K562 (cell line): Measurements from ENCODE around the gene MID1IP1. TPM values are rescaled to one million over a fixed set of nuclear protein-coding genes. Genes with fewer than 3 reads are reported as not detected.

Experiments used
- CBX2 ChIP-seq: fragments of 200-600 bp; sonication (generic); IDR thresholded peaks from one replicate; pipeline ENCODE4 v1.6.1; 2012; ENCODE audit warnings: mild to moderate bottlenecking, low read length, inconsistent platforms; ENCODE audit not compliant: insufficient read depth, poor library complexity, severe bottlenecking
- HDAC3 ChIP-seq: fragments of 450-650 bp; IDR thresholded peaks from 2 replicates; pipeline ENCODE4 v1.6.1; 2018; ENCODE audit warnings: borderline replicate concordance, mild to moderate bottlenecking, moderate library complexity; ENCODE audit not compliant: partially characterized antibody
- POLR3A ChIP-seq: IDR thresholded peaks from 2 replicates; pipeline ENCODE4 v1.6.1; 2011; ENCODE audit warnings: borderline replicate concordance, mild to moderate bottlenecking, moderate library complexity; ENCODE audit not compliant: insufficient read length, insufficient read depth; ENCODE audit errors: extremely low read depth
- THRB ChIP-seq: fragments of 450-650 bp; formaldehyde crosslinking; conservative IDR thresholded peaks from 2 replicates; pipeline ENCODE4 v1.4.0; 2022; ENCODE audit warnings: mild to moderate bottlenecking, missing genetic modification characterization
- ZBTB17 ChIP-seq: fragments of 450-650 bp; formaldehyde crosslinking; IDR thresholded peaks from 2 replicates; pipeline ENCODE4 v1.4.0; 2020; ENCODE audit warnings: mild to moderate bottlenecking
- ZC3H4 ChIP-seq: sonication (generic); formaldehyde crosslinking; IDR thresholded peaks from 2 replicates; pipeline ENCODE4 v1.9.0; 2021; ENCODE audit warnings: missing genetic modification reagents, borderline replicate concordance
- ZNF57 ChIP-seq: fragments of 450-650 bp; formaldehyde crosslinking; IDR thresholded peaks from 2 replicates; pipeline ENCODE4 v1.4.0; 2020; ENCODE audit warnings: mild to moderate bottlenecking, moderate library complexity
- ZNF655 ChIP-seq: fragments of 250-450 bp; sonication (Bioruptor Pico); IDR thresholded peaks from 2 replicates; pipeline ENCODE4 v1.5.0; 2021
- polyA plus RNA-seq, 8 experiments: library from polyadenylated mRNA; depleted of rRNA in 4 of 8; stranded (reverse) in 5 of 8; unstranded in 3 of 8; fragments of >200 nt; fragmentation: Nextera tagmentation in 2 of 8; fragmentation: Illumina TruSeq in 1 of 8; extraction: Ambion mirVana in 2 of 8; extraction: Trizol in 1 of 8; gene quantifications; 2 replicates each; pipeline versions ENCODE4 v1.2.1 to v1.2.3, GENCODE V29; 2011 to 2014; ENCODE audit warnings: inconsistent platforms in 1 of 8, missing spikeins in 1 of 8
- total RNA-seq, 7 experiments: library from RNA; depleted of rRNA in 6 of 7; stranded (reverse); fragments of >200 nt in 6 of 7; fragmentation: Illumina TruSeq in 2 of 7; extraction: Trizol in 2 of 7; gene quantifications; 2 replicates each; pipeline versions ENCODE4 v1.2.1 to v1.2.3, GENCODE V29; 2011 to 2021; ENCODE audit warnings: low replicate concordance in 1 of 7
- TF ChIP-seq, protein P1 (sequence below): fragments of 250-450 bp; sonication (Bioruptor Pico); IDR thresholded peaks from 2 replicates; pipeline ENCODE4 v1.5.0; 2021; ENCODE audit warnings: mild to moderate bottlenecking, moderate library complexity
- TF ChIP-seq, protein P2 (sequence below): fragments of 250-450 bp; sonication (Bioruptor Pico); IDR thresholded peaks from 2 replicates; pipeline ENCODE4 v1.8.0; 2022; ENCODE audit warnings: moderate library complexity, mild to moderate bottlenecking, inconsistent platforms
- TF ChIP-seq, protein P3 (sequence below): fragments of 250-450 bp; sonication (Bioruptor Pico); IDR thresholded peaks from 2 replicates; pipeline ENCODE4 v1.5.0; 2020; ENCODE audit warnings: mild to moderate bottlenecking
- TF ChIP-seq, protein P4 (sequence below): fragments of 450-650 bp; IDR thresholded peaks from 2 replicates; pipeline ENCODE4 v1.6.1; 2018; ENCODE audit not compliant: partially characterized antibody
- TF ChIP-seq, protein P5 (sequence below): fragments of 250-450 bp; sonication (Bioruptor Pico); IDR thresholded peaks from 2 replicates; pipeline ENCODE4 v1.5.0; 2022; ENCODE audit warnings: mild to moderate bottlenecking

The MID1IP1 gene
- total and polyA plus RNA-seq, 9 of the 15 experiments (the other 6 are each of a cell fraction or from before 2014, with no cell fraction given) = 0.51 to 102 (median 27.5) TPM

GRCh38 chrX:38841750-38842149 is 40.5 kb downstream of the MID1IP1 start (continued):
- TF ChIP-seq, protein P1, sequence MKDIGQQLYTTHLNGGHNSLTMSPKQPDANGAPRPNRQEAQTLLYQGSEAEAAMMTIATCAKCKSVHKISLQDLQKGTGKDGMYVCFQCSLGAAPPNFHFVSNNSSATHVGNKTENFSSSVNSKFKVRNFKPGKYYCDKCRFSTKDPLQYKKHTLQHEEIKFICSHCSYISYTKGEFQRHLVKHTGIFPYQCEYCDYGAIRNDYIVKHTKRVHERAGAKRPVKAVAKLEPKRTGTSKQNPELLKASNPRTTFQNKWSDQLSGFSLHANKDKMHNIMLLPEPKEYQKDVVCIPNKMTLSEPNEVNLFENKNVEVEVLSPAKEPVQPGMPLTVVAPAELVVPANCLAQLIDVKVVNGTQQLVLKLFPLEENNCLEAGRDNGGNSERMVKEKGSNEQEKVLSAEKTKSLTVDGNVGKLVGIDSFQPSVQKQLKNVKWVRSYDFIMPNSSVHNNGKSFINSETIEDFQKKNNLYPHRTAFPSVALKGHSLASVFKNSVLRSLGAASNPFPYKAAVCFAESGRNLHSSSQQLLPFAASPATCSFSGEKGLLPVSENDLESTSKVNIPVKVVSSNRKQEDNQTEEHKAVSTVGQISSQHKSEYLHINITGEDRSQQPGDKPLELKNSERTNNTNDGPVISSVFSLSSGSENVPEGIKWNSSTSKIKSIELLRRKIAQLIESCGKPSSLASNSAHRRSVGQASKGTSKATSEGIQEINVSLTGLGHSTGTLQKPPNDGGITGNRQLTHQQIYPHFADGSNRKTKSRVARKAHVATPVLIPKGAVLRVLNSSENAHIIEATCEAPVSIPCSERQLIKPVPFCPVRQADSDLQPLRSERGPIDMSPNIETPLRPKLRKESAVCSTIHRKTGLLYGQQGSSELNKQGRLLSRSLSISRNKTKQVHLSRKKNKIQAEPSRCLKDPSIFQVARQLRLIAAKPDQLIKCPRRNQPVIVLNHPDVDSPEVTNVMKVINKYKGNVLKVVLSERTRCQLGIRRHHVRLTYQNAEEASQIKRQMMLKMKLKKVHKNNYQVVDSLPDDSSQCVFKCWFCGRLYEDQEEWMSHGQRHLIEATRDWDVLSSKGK = no peak
- TF ChIP-seq, protein P2, sequence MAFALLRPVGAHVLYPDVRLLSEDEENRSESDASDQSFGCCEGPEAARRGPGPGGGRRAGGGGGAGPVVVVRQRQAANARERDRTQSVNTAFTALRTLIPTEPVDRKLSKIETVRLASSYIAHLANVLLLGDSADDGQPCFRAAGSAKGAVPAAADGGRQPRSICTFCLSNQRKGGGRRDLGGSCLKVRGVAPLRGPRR (CRISPR knock-in tag) = no peak
- TF ChIP-seq CBX2 (no peak), HDAC3 (peak; percentile 45), ZNF57 (CRISPR knock-in tag) (no peak), POLR3A (no peak), ZBTB17 (CRISPR knock-in tag) (no peak), ZNF655 (no peak), ZC3H4 (CRISPR knock-in tag) (no peak), THRB (CRISPR knock-in tag) (no peak)
- TF ChIP-seq, protein P3, sequence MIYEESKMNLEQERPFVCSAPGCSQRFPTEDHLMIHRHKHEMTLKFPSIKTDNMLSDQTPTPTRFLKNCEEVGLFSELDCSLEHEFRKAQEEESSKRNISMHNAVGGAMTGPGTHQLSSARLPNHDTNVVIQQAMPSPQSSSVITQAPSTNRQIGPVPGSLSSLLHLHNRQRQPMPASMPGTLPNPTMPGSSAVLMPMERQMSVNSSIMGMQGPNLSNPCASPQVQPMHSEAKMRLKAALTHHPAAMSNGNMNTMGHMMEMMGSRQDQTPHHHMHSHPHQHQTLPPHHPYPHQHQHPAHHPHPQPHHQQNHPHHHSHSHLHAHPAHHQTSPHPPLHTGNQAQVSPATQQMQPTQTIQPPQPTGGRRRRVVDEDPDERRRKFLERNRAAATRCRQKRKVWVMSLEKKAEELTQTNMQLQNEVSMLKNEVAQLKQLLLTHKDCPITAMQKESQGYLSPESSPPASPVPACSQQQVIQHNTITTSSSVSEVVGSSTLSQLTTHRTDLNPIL (CRISPR knock-in tag) = no peak
- TF ChIP-seq, protein P4, sequence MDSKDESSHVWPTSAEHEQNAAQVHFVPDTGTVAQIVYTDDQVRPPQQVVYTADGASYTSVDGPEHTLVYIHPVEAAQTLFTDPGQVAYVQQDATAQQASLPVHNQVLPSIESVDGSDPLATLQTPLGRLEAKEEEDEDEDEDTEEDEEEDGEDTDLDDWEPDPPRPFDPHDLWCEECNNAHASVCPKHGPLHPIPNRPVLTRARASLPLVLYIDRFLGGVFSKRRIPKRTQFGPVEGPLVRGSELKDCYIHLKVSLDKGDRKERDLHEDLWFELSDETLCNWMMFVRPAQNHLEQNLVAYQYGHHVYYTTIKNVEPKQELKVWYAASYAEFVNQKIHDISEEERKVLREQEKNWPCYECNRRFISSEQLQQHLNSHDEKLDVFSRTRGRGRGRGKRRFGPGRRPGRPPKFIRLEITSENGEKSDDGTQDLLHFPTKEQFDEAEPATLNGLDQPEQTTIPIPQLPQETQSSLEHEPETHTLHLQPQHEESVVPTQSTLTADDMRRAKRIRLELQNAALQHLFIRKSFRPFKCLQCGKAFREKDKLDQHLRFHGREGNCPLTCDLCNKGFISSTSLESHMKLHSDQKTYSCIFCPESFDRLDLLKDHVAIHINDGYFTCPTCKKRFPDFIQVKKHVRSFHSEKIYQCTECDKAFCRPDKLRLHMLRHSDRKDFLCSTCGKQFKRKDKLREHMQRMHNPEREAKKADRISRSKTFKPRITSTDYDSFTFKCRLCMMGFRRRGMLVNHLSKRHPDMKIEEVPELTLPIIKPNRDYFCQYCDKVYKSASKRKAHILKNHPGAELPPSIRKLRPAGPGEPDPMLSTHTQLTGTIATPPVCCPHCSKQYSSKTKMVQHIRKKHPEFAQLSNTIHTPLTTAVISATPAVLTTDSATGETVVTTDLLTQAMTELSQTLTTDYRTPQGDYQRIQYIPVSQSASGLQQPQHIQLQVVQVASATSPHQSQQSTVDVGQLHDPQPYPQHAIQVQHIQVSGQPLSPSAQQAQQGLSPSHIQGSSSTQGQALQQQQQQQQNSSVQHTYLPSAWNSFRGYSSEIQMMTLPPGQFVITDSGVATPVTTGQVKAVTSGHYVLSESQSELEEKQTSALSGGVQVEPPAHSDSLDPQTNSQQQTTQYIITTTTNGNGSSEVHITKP = no peak
- TF ChIP-seq, protein P5, sequence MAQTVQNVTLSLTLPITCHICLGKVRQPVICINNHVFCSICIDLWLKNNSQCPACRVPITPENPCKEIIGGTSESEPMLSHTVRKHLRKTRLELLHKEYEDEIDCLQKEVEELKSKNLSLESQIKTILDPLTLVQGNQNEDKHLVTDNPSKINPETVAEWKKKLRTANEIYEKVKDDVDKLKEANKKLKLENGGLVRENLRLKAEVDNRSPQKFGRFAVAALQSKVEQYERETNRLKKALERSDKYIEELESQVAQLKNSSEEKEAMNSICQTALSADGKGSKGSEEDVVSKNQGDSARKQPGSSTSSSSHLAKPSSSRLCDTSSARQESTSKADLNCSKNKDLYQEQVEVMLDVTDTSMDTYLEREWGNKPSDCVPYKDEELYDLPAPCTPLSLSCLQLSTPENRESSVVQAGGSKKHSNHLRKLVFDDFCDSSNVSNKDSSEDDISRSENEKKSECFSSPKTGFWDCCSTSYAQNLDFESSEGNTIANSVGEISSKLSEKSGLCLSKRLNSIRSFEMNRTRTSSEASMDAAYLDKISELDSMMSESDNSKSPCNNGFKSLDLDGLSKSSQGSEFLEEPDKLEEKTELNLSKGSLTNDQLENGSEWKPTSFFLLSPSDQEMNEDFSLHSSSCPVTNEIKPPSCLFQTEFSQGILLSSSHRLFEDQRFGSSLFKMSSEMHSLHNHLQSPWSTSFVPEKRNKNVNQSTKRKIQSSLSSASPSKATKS = no peak
